A549 (cell line): ENCODE measurements around the gene CMIP.

Source experiments
- EHMT2 ChIP-seq: fragments of 200-600 bp; sonication (generic); IDR thresholded peaks from 2 replicates; pipeline ENCODE4 v1.6.1; 2016; ENCODE audit warnings: antibody characterized with exemption, low read depth, mild to moderate bottlenecking, moderate library complexity
- PHF8 ChIP-seq: fragments of 200-600 bp; sonication (generic); IDR thresholded peaks from 2 replicates; pipeline ENCODE4 v1.6.1; 2016; ENCODE audit warnings: low read depth, mild to moderate bottlenecking, antibody characterized with exemption, moderate library complexity, borderline replicate concordance
- RCOR1 ChIP-seq: fragments of 150-350 bp; IDR thresholded peaks from 2 replicates; pipeline ENCODE4 v1.6.1; 2014; ENCODE audit warnings: antibody characterized with exemption, low read length, low read depth
- SMC3 ChIP-seq: fragments of >200 bp; sonication (Bioruptor Twin); formaldehyde crosslinking; IDR thresholded peaks from 3 replicates; pipeline ENCODE4 v1.6.1; 2018; ENCODE audit warnings: inconsistent platforms
- TF ChIP-seq, protein P1 (sequence below): fragments of >200 bp; sonication (Bioruptor Twin); formaldehyde crosslinking; IDR thresholded peaks from 3 replicates; pipeline ENCODE4 v1.5.1; 2016
- TF ChIP-seq, protein P2 (sequence below): IDR thresholded peaks from 2 replicates; pipeline ENCODE4 v1.6.1; 2012

DNA sequence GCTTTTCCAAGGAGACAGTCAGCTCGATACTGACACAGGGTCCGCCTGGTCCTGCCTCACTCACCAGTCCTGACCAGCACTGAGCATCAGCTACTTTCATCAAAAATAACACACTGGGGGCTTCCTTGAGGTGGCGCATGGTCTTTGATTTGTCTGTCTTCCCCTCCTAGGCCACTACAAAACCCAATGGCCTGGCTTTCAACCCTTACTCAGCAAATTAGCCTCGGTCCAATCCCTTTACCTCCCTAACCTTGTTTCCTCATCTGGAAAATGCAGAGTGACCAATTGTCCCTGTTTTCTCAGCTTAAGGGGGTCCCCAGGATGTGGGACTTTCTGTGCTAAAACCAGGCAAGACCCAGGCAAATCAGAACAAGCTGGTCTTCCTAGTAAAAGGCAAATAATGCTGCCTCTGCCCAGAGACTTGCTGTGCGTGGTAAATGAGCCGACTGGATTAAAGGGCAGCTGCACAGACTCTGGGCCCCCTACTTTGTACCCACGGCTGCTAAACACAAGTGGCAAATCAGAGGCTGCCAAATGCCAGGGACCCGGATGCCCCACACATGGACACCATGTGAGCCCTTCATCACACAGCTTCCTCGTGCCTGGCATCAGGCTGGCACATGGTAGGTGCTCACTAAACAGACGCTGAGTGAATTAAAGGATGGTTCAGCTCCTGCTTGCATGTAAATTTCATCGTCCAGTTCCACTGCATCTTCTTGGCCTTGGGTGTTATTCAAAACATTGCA lies 31.2 kb upstream of the CMIP start:
- TF ChIP-seq PHF8 (no peak), RCOR1 (no peak), SMC3 (no peak), EHMT2 (no peak)
- TF ChIP-seq, protein P1, sequence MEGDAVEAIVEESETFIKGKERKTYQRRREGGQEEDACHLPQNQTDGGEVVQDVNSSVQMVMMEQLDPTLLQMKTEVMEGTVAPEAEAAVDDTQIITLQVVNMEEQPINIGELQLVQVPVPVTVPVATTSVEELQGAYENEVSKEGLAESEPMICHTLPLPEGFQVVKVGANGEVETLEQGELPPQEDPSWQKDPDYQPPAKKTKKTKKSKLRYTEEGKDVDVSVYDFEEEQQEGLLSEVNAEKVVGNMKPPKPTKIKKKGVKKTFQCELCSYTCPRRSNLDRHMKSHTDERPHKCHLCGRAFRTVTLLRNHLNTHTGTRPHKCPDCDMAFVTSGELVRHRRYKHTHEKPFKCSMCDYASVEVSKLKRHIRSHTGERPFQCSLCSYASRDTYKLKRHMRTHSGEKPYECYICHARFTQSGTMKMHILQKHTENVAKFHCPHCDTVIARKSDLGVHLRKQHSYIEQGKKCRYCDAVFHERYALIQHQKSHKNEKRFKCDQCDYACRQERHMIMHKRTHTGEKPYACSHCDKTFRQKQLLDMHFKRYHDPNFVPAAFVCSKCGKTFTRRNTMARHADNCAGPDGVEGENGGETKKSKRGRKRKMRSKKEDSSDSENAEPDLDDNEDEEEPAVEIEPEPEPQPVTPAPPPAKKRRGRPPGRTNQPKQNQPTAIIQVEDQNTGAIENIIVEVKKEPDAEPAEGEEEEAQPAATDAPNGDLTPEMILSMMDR, result no peak
- TF ChIP-seq, protein P2, sequence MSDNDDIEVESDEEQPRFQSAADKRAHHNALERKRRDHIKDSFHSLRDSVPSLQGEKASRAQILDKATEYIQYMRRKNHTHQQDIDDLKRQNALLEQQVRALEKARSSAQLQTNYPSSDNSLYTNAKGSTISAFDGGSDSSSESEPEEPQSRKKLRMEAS, result peak; percentile 47; the same call in 1 of the 2 replicates
